ENCODE data around the gene HAUS3. TPM values are rescaled to one million over a fixed set of nuclear protein-coding genes. Genes with fewer than 3 reads are reported as not detected.

Gene HAUS3
- polyA plus RNA-seq, 3 donors, result 4.4 to 5.5 (median 5.0) TPM

- WGBS (ENCODE audit: insufficient coverage), result 89% methylated on average over 9 of the region's 12 CpGs
- H2AFZ ChIP-seq (ENCODE audit: insufficient read depth, low read depth, low read length, poor library complexity, severe bottlenecking), result no peak overlapping the region
- no peak overlapping the region for H3K4me3 ChIP-seq (replicated peaks in 1 of 3; ENCODE audit: low read depth in 2 of 3, low read length in 3 of 3)
- Mint-ChIP-seq H3K27ac (no peak overlapping the region), H3K4me1 (peaks cover 7% of the 10 kb centered on the region), H3K4me3 (no peak overlapping the region), H3K36me3 (no peaks in the 10 kb centered on the region), H3K27me3 (ENCODE audit: low read depth in 3 of 3) (no peaks in the 10 kb centered on the region), H3K9me3 (no peaks in the 10 kb centered on the region)
- peaks cover 6% of the 10 kb centered on the region in 2 donors for H3K4me1 ChIP-seq (ENCODE audit: control insufficient read depth in 1 of 2, insufficient read depth in 2 of 2, low read length in 2 of 2)
- H3K36me3 ChIP-seq (replicated peaks in 1 of 2; ENCODE audit: control insufficient read depth in 1 of 2, insufficient read depth in 2 of 2, low read length in 2 of 2), result no peaks in the 10 kb centered on the region
- H3K4me2 ChIP-seq (replicated peaks; ENCODE audit: extremely low read depth, low read length, poor library complexity, severe bottlenecking), result no peak overlapping the region
- H3K27me3 ChIP-seq (ENCODE audit: control insufficient read depth in 2 of 2, insufficient read depth in 2 of 2, low read length in 2 of 2), result no peaks in the 10 kb centered on the region
- H4K20me1 ChIP-seq (ENCODE audit: insufficient read depth, low read length), result no peaks in the 10 kb centered on the region
- no peak overlapping the region for H3K9ac ChIP-seq (ENCODE audit: insufficient read depth, low read length, poor library complexity, severe bottlenecking)
- H3K9me3 ChIP-seq (replicated peaks in 1 of 2; ENCODE audit: control insufficient read depth in 1 of 2, insufficient read depth in 1 of 2, low read length in 2 of 2), result no peaks in the 10 kb centered on the region
- no peak for DNase-seq
- intact Hi-C loops (cut with micrococcal nuclease), result loop anchor here in 1 of 2 donors (10.0 kb wide), 1 partner anchor 553 kb away; the partner anchor contains the start of gene SLBP
- H3K79me2 ChIP-seq (ENCODE audit: insufficient read depth, low read length), result no peaks in the 10 kb centered on the region
- no peak overlapping the region for H3K27ac ChIP-seq (ENCODE audit: low read depth in 1 of 2, low read length in 2 of 2)
- TF ChIP-seq CTCF (IDR thresholded peaks at IDR 0.05), result no peak
Measured at GRCh38 chr4:2267841-2268240, 25.9 kb upstream of the HAUS3 start.

GRCh38 chr4:2267320-2267811 is 25.4 kb upstream of the HAUS3 start:
- H3K9ac ChIP-seq (ENCODE audit: insufficient read depth, low read length, poor library complexity, severe bottlenecking), result no peak overlapping the region
- Mint-ChIP-seq H3K27me3 (ENCODE audit: low read depth in 3 of 3) (no peaks in the 10 kb centered on the region), H3K4me1 (peaks cover 7% of the 10 kb centered on the region), H3K36me3 (no peaks in the 10 kb centered on the region), H3K9me3 (no peaks in the 10 kb centered on the region), H3K27ac (no peak overlapping the region), H3K4me3 (no peak overlapping the region)
- H3K4me1 ChIP-seq (ENCODE audit: control insufficient read depth in 1 of 2, insufficient read depth in 2 of 2, low read length in 2 of 2), result peaks cover 9 to 10% of the 10 kb centered on the region in 2 donors
- H4K20me1 ChIP-seq (ENCODE audit: insufficient read depth, low read length), result no peaks in the 10 kb centered on the region
- intact Hi-C loops (cut with micrococcal nuclease), result loop anchor here in 1 of 2 donors (10.0 kb wide), 1 partner anchor 553 kb away; the partner anchor contains the start of gene SLBP
- no peak overlapping the region for H3K4me3 ChIP-seq (replicated peaks in 1 of 3; ENCODE audit: low read depth in 2 of 3, low read length in 3 of 3)
- DNase-seq, result no peak
- no peaks in the 10 kb centered on the region for H3K27me3 ChIP-seq (ENCODE audit: control insufficient read depth in 2 of 2, insufficient read depth in 2 of 2, low read length in 2 of 2)
- H3K4me2 ChIP-seq (replicated peaks; ENCODE audit: extremely low read depth, low read length, poor library complexity, severe bottlenecking), result no peak overlapping the region
- WGBS (ENCODE audit: insufficient coverage), result 92% methylated on average over 9 of the region's 18 CpGs
- H3K36me3 ChIP-seq (replicated peaks in 1 of 2; ENCODE audit: control insufficient read depth in 1 of 2, insufficient read depth in 2 of 2, low read length in 2 of 2), result no peaks in the 10 kb centered on the region
- no peak for TF ChIP-seq CTCF (IDR thresholded peaks at IDR 0.05)
- no peak overlapping the region for H2AFZ ChIP-seq (ENCODE audit: insufficient read depth, low read depth, low read length, poor library complexity, severe bottlenecking)
- no peaks in the 10 kb centered on the region for H3K79me2 ChIP-seq (ENCODE audit: insufficient read depth, low read length)
- no peaks in the 10 kb centered on the region for H3K9me3 ChIP-seq (replicated peaks in 1 of 2; ENCODE audit: control insufficient read depth in 1 of 2, insufficient read depth in 1 of 2, low read length in 2 of 2)
- H3K27ac ChIP-seq (ENCODE audit: low read depth in 1 of 2, low read length in 2 of 2), result no peak overlapping the region
